NCI-H2196 (cell line): Measurements from ENCODE around the gene BLOC1S1.
A peak's percentile ranks its signal among the peaks of the same experiment; 100 is the strongest.
"Not testable (repeated sequence)": the region's sequence is repeated elsewhere in the genome, so short reads cannot be mapped to it uniquely, and the experiment has no call there.

Experiments used
- DNase-seq: peaks from one replicate; lab custom pipeline; 2025; ENCODE audit not compliant: unreplicated experiment; lab: John Stamatoyannopoulos, UW

Gene BLOC1S1

GRCh38 chr12:55743406-55744339 is 27.8 kb downstream of the BLOC1S1 start:
- DNase-seq, result no peak

- no peak for DNase-seq
These were observed 28.6 kb downstream of the BLOC1S1 start for GRCh38 chr12:55744340-55745030.

GRCh38 chr12:55745361-55746173 is 29.7 kb downstream of the BLOC1S1 start:
- DNase-seq, result no peak

- DNase-seq, result no peak
These were observed 30.5 kb downstream of the BLOC1S1 start for GRCh38 chr12:55746174-55746912.

- DNase-seq, result no peak
These were observed 31.0 kb downstream of the BLOC1S1 start for GRCh38 chr12:55746913-55747231.

- DNase-seq, result no peak
These were observed 32.6 kb downstream of the BLOC1S1 start for GRCh38 chr12:55748230-55748993.

DNA sequence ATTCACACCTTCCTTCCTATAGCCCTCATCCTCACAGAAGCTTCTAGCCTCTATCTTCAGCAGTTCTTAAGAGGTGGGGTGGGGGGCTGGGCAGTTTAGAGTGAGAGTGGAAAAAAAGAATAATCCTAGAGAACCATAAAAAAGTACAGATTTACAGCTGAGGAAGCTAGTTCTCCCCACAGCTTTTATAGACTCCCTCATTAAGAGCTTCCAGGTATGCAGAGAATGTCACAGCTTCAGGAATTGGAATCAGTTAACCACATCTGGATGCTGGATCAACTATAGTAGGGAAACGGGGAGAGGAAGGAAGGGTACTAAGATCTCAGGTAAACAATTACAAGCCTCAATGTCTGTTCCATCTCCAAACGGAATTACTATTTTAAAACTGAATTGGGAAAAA is 39.4 kb downstream of the BLOC1S1 start:
- no peak for DNase-seq

DNA sequence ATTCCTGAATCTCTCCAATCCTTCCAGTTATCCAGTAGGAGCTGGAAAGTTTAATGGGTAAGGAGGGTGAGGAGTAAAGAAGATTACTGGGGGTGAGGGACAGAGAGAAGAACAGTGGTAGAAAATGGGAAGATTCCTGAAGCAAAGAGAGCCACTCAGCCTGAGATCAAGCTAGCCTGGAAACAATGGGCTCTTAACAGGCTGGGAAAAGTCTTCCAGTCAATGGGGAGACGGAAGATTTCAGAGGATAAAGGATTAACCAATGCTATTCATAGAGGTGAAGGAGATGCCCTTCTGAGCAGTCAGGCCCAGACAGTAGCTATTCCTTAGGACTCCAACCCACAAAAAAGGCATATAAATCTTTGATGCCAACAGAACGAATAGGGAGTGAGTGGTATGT is 41.9 kb downstream of the BLOC1S1 start:
- no peak for DNase-seq

- not testable (repeated sequence) for DNase-seq
These were observed 42.7 kb downstream of the BLOC1S1 start for GRCh38 chr12:55758575-55758974.

DNA sequence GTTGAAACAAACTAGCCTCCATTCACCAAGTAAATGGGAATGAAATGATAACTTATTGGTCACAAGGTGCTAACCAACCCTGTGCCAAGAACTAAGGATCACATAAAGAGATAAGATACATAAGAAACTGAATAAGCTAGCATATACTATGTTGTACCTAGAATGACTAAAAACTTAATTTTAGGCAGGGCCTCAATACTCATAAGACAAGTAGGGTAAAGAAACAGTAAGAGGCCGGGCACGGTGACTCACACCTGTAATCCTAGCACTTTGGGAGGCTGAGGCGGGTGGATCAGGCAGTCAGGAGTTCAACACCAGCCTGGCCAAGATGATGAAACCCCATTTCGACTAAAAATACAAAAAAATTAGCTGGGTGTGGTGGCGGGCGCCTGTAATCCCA is 44.8 kb downstream of the BLOC1S1 start:
- DNase-seq, result no peak

DNA sequence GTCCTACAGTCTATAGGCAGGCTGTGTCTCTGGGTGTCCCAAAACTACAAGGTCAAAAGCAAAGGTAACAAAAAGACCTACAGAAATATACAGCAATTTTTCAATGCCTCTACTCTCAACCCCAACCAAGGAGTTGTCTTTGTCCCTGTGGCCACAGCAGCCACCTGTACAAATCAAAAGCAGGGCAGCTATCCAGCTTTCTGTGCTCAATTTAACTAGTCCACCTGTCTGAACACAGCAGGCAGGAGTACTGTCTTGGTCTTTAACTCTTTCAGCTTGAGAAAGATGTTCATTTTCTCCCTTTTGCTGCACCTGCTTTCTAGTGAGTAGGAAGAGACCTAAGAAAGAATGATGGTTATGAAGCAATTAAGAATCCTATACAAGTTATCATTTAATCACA is 46.8 kb downstream of the BLOC1S1 start:
- DNase-seq, result peak; percentile 23

- no peak for DNase-seq
These were observed 50.0 kb downstream of the BLOC1S1 start for GRCh38 chr12:55765736-55766290.

- DNase-seq, result no peak
These were observed 51.3 kb downstream of the BLOC1S1 start for GRCh38 chr12:55767156-55767555.
